Activated CD8-positive, alpha-beta memory T cell treated with anti-CD3 and anti-CD28 coated beads, Interleukin-2, amount 10 ng/mL, durations not matched to agents 7 days and 5 days (primary cell): ENCODE measurements around the gene ARHGAP32. TPM values are rescaled to one million over a fixed set of nuclear protein-coding genes. Genes with fewer than 3 reads are reported as not detected.

ENCODE experiments used
- ATAC-seq: fragments of 150-1000 bp; cut with Tn5 transposase; one replicate; pipeline ENCODE4 v1.10.0; 2021; ENCODE audit warnings: moderate library complexity
- CTCF ChIA-PET: fragments of 350-600 bp; sonication (Branson Sonifier 250); formaldehyde crosslinking; loops from one replicate; lab custom pipeline; 2021; ENCODE audit warnings: antibody characterized with exemption; lab: Charles Lee
- DNase-seq: peaks from one replicate; pipeline ENCODE4 v3.0.0-alpha.2; 2020
- H3K27ac Mint-ChIP-seq: one replicate; pipeline ENCODE4 v1.8.0; 2021; ENCODE audit warnings: mild to moderate bottlenecking, mixed read lengths
- H3K27me3 Mint-ChIP-seq: one replicate; pipeline ENCODE4 v1.8.0; 2021; ENCODE audit warnings: mixed read lengths
- H3K36me3 Mint-ChIP-seq: one replicate; pipeline ENCODE4 v1.8.0; 2021; ENCODE audit warnings: mild to moderate bottlenecking, mixed read lengths
- H3K4me1 Mint-ChIP-seq: one replicate; pipeline ENCODE4 v1.8.0; 2021; ENCODE audit warnings: mixed read lengths
- H3K4me3 Mint-ChIP-seq: one replicate; pipeline ENCODE4 v1.8.0; 2021; ENCODE audit warnings: mild to moderate bottlenecking, moderate library complexity, mixed read lengths
- H3K9me3 Mint-ChIP-seq: one replicate; pipeline ENCODE4 v1.8.0; 2022; ENCODE audit warnings: low read depth, mixed read lengths
- total RNA-seq, 2 experiments: library from RNA; stranded (reverse); gene quantifications; one replicate each; pipeline ENCODE4 v1.2.3, GENCODE V29; 2021

The ARHGAP32 gene
- 1 to 10 TPM; 1.0 to 1.3 TPM for total RNA-seq

- Mint-ChIP-seq H3K9me3 (no peaks in the 10 kb centered on the region), H3K27me3 (no peaks in the 10 kb centered on the region), H3K4me3 (no peak within 1 kb of the TSS), H3K36me3 (no peaks in the 10 kb centered on the region), H3K4me1 (no peaks in the 10 kb centered on the region), H3K27ac (no peak within 1 kb of the TSS)
- no peak for ATAC-seq
- no peak for DNase-seq
- CTCF ChIA-PET, result no interaction called here
Observed at GRCh38 chr11:129192150-129192549, at the start of gene ARHGAP32. Gene ARHGAP32 (minus strand): TSS chr11:129192325. CDS start chr11:129192198, 127 bp downstream.

- ATAC-seq (no peak), DNase-seq (no peak)
- H3K27me3 Mint-ChIP-seq, result no peaks in the 10 kb centered on the region
- no peaks in the 10 kb centered on the region for H3K4me1 Mint-ChIP-seq
- CTCF ChIA-PET, result no interaction called here
- H3K27ac Mint-ChIP-seq, result no peak overlapping the region
- H3K4me3 Mint-ChIP-seq, result no peak overlapping the region
- no peaks in the 10 kb centered on the region for H3K36me3 Mint-ChIP-seq
- H3K9me3 Mint-ChIP-seq, result no peaks in the 10 kb centered on the region
Observed at GRCh38 chr11:129239207-129239606, 47.1 kb upstream of the ARHGAP32 start.

GRCh38 chr11:129237880-129238638, 45.9 kb upstream of the ARHGAP32 start:
- H3K9me3 Mint-ChIP-seq, result no peaks in the 10 kb centered on the region
- H3K36me3 Mint-ChIP-seq, result no peaks in the 10 kb centered on the region
- CTCF ChIA-PET, result no interaction called here
- H3K4me1 Mint-ChIP-seq, result no peaks in the 10 kb centered on the region
- ATAC-seq, result no peak
- H3K4me3 Mint-ChIP-seq, result no peak overlapping the region
- no peak overlapping the region for H3K27ac Mint-ChIP-seq
- no peak for DNase-seq
- H3K27me3 Mint-ChIP-seq, result no peaks in the 10 kb centered on the region

- CTCF ChIA-PET, result no interaction called here
- no peaks in the 10 kb centered on the region for H3K36me3 Mint-ChIP-seq
- H3K27me3 Mint-ChIP-seq, result no peaks in the 10 kb centered on the region
- DNase-seq (no peak), ATAC-seq (no peak)
- no peaks in the 10 kb centered on the region for H3K4me1 Mint-ChIP-seq
- H3K4me3 Mint-ChIP-seq, result no peak overlapping the region
- H3K9me3 Mint-ChIP-seq, result no peaks in the 10 kb centered on the region
- no peak overlapping the region for H3K27ac Mint-ChIP-seq
Observed at GRCh38 chr11:129237456-129237855, 45.3 kb upstream of the ARHGAP32 start.

GRCh38 chr11:129236850-129237249, 44.7 kb upstream of the ARHGAP32 start:
- H3K27ac Mint-ChIP-seq, result no peak overlapping the region

GRCh38 chr11:129234978-129235377, 42.9 kb upstream of the ARHGAP32 start:
- H3K4me3 Mint-ChIP-seq, result no peak overlapping the region
- H3K27ac Mint-ChIP-seq, result no peak overlapping the region
- DNase-seq, result no peak
- no peaks in the 10 kb centered on the region for H3K9me3 Mint-ChIP-seq
- CTCF ChIA-PET, result interaction anchor here (1.2 kb wide), 1 partner anchor 11 kb away, joined by 3 read pairs; no protein-coding TSS in a partner anchor
- H3K4me1 Mint-ChIP-seq, result no peaks in the 10 kb centered on the region
- no peak for ATAC-seq
- H3K36me3 Mint-ChIP-seq, result no peaks in the 10 kb centered on the region
- H3K27me3 Mint-ChIP-seq, result no peaks in the 10 kb centered on the region

More at GRCh38 chr11:129236850-129237249, 44.7 kb upstream of the ARHGAP32 start:
- Mint-ChIP-seq H3K4me1 (no peaks in the 10 kb centered on the region), H3K9me3 (no peaks in the 10 kb centered on the region), H3K36me3 (no peaks in the 10 kb centered on the region), H3K27me3 (no peaks in the 10 kb centered on the region), H3K4me3 (no peak overlapping the region)
- no peak for DNase-seq
- no peak for ATAC-seq
- CTCF ChIA-PET, result no interaction called here

- Mint-ChIP-seq H3K36me3 (peaks cover 2% of the 10 kb centered on the region), H3K4me3 (no peak overlapping the region), H3K27me3 (no peaks in the 10 kb centered on the region), H3K27ac (no peak overlapping the region), H3K9me3 (peaks cover 8% of the 10 kb centered on the region), H3K4me1 (no peaks in the 10 kb centered on the region)
- no peak for ATAC-seq
- CTCF ChIA-PET, result no interaction called here
- no peak for DNase-seq
Observed at GRCh38 chr11:129230006-129230405, 37.9 kb upstream of the ARHGAP32 start.

GRCh38 chr11:129226207-129226798, 34.2 kb upstream of the ARHGAP32 start:
- CTCF ChIA-PET, result no interaction called here
- no peak for DNase-seq
- H3K9me3 Mint-ChIP-seq, result peaks cover 8% of the 10 kb centered on the region
- ATAC-seq, result no peak
- no peaks in the 10 kb centered on the region for H3K4me1 Mint-ChIP-seq
- H3K36me3 Mint-ChIP-seq, result peaks cover 2% of the 10 kb centered on the region
- no peak overlapping the region for H3K4me3 Mint-ChIP-seq
- H3K27me3 Mint-ChIP-seq, result no peaks in the 10 kb centered on the region
- no peak overlapping the region for H3K27ac Mint-ChIP-seq

- Mint-ChIP-seq H3K36me3 (peaks cover 2% of the 10 kb centered on the region), H3K4me1 (no peaks in the 10 kb centered on the region), H3K27ac (no peak overlapping the region), H3K9me3 (peaks cover 8% of the 10 kb centered on the region), H3K27me3 (no peaks in the 10 kb centered on the region), H3K4me3 (no peak overlapping the region)
- CTCF ChIA-PET, result no interaction called here
- ATAC-seq (no peak), DNase-seq (no peak)
Observed at GRCh38 chr11:129225190-129225589, 33.1 kb upstream of the ARHGAP32 start.

- H3K9me3 Mint-ChIP-seq, result peaks cover 8% of the 10 kb centered on the region
- no peaks in the 10 kb centered on the region for H3K27me3 Mint-ChIP-seq
- no peaks in the 10 kb centered on the region for H3K4me1 Mint-ChIP-seq
- CTCF ChIA-PET, result no interaction called here
- H3K36me3 Mint-ChIP-seq, result peaks cover 2% of the 10 kb centered on the region
- ATAC-seq, result no peak
- no peak for DNase-seq
- H3K4me3 Mint-ChIP-seq, result no peak overlapping the region
- H3K27ac Mint-ChIP-seq, result no peak overlapping the region
Observed at GRCh38 chr11:129224538-129224937, 32.4 kb upstream of the ARHGAP32 start.

- DNase-seq, result no peak
- H3K4me1 Mint-ChIP-seq, result no peaks in the 10 kb centered on the region
- H3K27me3 Mint-ChIP-seq, result no peaks in the 10 kb centered on the region
- ATAC-seq, result no peak
- no peak overlapping the region for H3K27ac Mint-ChIP-seq
- peaks cover 8% of the 10 kb centered on the region for H3K9me3 Mint-ChIP-seq
- H3K4me3 Mint-ChIP-seq, result no peak overlapping the region
- CTCF ChIA-PET, result no interaction called here
- peaks cover 2% of the 10 kb centered on the region for H3K36me3 Mint-ChIP-seq
Observed at GRCh38 chr11:129223701-129224149, 31.6 kb upstream of the ARHGAP32 start.

- CTCF ChIA-PET, result no interaction called here
- H3K27me3 Mint-ChIP-seq, result no peaks in the 10 kb centered on the region
- H3K9me3 Mint-ChIP-seq, result peaks cover 8% of the 10 kb centered on the region
- no peak overlapping the region for H3K27ac Mint-ChIP-seq
- H3K4me3 Mint-ChIP-seq, result no peak overlapping the region
- ATAC-seq, result no peak
- no peak for DNase-seq
- no peaks in the 10 kb centered on the region for H3K4me1 Mint-ChIP-seq
- peaks cover 2% of the 10 kb centered on the region for H3K36me3 Mint-ChIP-seq
Observed at GRCh38 chr11:129223260-129223659, 31.1 kb upstream of the ARHGAP32 start.

- no peak overlapping the region for H3K27ac Mint-ChIP-seq
- H3K36me3 Mint-ChIP-seq, result peaks cover 2% of the 10 kb centered on the region
Observed at GRCh38 chr11:129222158-129222557, 30.0 kb upstream of the ARHGAP32 start.

More at GRCh38 chr11:129222158-129222557, 30.0 kb upstream of the ARHGAP32 start:
- Mint-ChIP-seq H3K27me3 (no peaks in the 10 kb centered on the region), H3K4me1 (no peaks in the 10 kb centered on the region), H3K9me3 (peaks cover 8% of the 10 kb centered on the region), H3K4me3 (no peak overlapping the region)
- DNase-seq (no peak), ATAC-seq (no peak)
- CTCF ChIA-PET, result no interaction called here
